Measurements from ENCODE around the gene LNPK. TPM values are rescaled to one million over a fixed set of nuclear protein-coding genes. Genes with fewer than 3 reads are reported as not detected.
"Not testable (repeated sequence)": the region's sequence is repeated elsewhere in the genome, so short reads cannot be mapped to it uniquely, and the experiment has no call there.

The LNPK gene, protein sequence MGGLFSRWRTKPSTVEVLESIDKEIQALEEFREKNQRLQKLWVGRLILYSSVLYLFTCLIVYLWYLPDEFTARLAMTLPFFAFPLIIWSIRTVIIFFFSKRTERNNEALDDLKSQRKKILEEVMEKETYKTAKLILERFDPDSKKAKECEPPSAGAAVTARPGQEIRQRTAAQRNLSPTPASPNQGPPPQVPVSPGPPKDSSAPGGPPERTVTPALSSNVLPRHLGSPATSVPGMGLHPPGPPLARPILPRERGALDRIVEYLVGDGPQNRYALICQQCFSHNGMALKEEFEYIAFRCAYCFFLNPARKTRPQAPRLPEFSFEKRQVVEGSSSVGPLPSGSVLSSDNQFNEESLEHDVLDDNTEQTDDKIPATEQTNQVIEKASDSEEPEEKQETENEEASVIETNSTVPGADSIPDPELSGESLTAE
- 5.7 and 12.4 TPM in 2 replicates for total RNA-seq

DNA sequence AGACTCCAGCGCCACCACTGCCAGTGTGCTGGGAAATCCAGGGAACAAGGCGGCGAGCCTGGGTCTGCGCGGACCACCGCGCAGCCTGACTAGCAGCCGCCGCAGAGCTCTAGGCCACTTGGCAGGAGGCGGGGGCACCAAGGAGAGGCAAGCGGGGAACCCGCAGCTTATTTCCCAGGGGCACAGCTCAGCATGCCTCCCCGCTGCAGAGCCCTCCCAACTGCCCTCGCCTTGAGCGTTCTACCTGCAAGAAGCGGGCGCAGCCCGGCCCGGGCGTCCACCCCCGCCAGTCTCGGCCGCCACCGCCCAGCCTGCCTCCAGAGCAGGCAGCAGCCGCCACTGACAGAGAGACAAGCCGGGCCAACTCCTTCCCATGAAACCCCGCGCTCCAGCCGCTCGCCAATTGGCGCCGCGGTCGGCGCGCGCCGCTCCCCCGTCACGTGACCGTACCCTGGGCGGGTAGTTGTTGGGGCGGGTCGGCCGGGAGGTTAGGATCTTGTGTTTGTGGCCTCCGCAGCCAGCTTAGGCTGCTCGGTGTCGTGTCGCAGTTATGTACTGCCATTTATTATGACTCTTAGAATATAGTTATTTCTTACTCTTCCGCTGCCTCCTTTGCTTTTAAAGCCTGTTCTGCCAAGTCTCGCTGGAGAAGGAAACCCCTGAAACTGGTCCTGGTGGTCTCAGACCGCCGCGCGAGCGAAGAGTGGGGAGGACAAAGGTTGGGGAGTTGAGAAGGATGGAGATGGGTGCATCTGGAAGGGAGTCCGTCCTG, at the start of gene LNPK:
TSS of gene LNPK (minus strand) at position 352 of the 772 bp plus-strand sequence. CDS start 6,683 bp downstream, outside the sequence.
- DNase-seq (ENCODE audit: low read depth, low spot score) = peak; percentile 57

DNA sequence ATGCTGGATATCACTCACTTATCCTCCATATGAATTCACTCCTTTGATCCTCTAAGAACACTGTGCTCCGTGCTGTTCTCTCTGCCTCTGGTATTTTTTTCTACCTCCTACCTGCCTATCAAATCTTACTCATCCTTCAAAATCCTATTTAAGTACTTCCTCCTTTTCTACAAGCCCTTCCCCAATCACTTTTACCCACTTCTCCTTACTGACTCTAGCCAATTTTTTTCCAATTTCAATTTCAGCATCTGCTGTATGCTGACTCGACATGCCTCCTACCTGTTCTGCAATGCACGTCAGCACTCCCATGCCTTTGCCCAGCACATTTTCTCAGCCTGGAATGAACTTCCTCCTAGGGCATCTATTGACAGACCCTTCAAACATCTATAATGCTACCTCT, 37.3 kb upstream of the LNPK start:
- no peak for DNase-seq (ENCODE audit: low read depth, low spot score)

DNA sequence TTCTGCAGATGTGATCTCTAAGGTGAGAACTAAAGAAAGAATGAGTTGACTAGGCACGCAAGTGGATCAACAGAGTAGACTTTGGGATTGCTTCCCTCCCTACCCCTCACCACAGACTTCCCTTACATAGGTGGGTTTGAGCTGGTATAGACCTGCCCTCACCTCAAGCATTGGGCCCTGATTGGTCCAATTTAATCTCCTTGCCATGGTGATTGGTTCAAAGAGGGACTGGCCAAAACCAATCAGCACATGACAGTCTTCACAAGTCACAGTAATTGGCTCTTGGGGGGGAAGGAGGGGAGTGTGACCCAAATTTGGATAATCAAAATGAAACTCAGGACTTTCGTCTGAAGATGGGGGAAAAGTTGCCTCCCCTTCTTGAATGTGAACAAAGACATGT, 36.6 kb upstream of the LNPK start:
- DNase-seq (ENCODE audit: low read depth, low spot score) = no peak

DNA sequence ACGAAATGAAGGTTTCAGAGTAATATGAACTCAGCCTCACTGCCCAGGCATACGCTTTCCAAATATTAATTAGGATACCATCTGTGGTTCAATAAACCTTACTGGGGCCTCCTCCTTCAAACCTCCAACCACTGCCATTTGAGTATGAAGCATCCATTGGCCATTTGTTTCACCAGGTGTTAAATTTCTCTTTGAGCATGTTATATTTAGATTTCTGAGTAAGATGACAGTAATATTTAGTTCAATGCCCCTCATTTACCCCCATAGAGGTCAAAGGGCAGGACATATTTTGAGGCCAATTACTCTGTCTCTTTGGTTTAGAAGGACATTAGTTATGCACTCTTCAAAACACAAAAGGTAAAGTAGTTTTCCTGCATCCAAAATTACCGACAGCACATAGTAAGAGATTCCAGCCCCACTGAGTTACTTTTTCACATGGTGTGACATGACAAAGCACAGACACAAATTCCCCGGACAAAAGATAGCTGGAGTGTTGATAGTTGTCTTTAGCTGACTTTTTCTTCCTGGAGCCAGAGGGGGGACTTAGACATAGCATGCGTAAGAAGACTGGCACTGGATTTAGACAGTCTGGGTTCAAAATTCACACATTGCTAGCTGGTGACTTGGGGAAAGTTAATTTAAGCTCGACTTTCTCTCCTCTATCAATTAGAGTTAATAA, 33.1 kb upstream of the LNPK start:
- DNase-seq (ENCODE audit: low read depth, low spot score) = no peak

DNA sequence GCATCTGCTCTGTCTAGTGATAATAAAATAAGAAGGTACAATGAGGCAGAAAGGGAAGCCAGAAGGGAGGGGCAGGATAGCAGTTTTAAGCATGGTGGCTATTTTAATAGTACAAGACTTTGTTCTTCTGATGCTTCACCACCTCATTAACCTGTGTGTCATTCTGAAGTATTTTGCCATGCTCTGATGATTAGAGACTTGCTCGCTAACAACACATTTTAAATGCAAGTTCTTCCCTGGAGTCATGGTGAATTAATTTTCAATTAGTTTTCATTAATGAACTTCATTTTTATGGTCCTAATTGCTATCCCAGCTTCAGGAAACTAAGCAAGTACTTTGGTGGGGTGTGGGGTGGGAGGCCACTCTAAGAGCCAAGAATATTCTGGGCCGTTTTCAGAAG, 25.7 kb upstream of the LNPK start:
- DNase-seq (ENCODE audit: low read depth, low spot score) = no peak

DNA sequence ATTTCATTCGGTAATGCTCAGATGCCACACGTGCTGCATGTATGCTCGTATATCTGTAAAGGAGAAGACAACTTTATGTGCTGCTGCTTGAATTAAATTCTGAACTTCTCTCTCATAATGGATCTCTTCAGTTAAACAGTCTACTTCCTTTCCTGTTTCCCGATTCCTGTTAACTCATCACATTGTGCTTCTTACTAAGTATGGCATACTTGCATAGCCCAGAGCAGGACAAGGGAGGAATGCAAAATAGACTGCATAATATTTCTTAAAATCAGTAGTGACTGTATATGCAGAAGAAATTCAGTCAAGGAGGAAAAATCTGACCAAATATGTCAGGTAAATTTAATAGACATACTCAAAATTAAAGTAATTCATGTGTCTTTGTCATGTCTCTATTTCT, 23.9 kb upstream of the LNPK start:
- DNase-seq (ENCODE audit: low read depth, low spot score) = no peak

DNA sequence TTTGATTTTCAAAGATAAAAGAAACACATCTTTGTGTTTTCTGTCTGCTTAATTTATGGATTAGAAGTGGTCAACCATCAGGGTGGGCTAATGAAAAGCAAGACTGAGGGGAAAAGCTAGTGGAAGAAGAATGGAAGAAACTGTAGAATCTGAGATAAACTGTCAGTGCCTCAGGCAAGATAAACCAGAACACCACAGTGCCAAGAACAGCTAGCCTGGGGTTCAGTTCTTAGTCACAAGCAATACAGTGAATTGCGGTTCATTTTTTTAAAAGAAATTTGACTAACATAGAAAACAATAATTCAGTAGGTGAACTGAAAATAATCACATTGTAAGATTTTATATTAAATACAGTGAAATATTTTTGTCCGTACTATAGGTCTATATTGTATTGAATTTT, 22.0 kb upstream of the LNPK start:
- DNase-seq (ENCODE audit: low read depth, low spot score) = no peak

DNA sequence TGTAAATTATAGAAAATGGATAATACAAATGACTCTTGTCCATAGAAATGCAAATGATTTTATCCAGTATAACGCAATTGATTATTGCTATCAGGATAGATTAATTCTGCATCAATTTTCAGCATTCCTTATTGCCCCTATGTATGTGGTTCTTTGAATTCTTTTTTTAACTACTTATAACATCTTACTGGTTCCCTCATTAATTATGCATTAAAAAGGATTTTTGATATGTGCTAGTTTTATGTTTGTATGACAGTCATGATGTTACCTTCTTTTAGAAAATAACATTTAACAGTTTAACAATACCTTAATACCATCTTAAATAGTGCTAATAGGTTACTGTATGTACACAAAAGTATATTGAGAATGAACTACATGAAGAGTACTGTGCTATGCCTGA, 20.0 kb upstream of the LNPK start:
- no peak for DNase-seq (ENCODE audit: low read depth, low spot score)

DNA sequence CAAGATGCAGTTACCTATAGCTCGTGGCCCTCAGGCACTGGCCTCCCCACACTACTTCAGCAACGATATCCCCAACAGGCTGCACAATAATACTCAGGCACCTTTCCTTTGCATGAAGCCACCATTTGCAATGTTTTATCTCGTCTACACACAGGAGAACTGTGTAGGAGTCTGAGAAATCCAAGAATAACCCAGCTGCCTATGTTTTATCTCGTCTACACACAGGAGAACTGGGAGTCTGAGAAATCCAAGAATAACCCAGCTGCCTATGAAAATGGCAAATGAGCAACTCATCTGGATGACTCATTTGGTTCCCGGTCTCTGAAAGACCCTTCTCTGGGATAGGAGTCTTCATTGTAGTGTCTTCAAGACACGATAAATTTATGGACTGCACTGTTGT, 18.3 kb upstream of the LNPK start:
- no peak for DNase-seq (ENCODE audit: low read depth, low spot score)

DNA sequence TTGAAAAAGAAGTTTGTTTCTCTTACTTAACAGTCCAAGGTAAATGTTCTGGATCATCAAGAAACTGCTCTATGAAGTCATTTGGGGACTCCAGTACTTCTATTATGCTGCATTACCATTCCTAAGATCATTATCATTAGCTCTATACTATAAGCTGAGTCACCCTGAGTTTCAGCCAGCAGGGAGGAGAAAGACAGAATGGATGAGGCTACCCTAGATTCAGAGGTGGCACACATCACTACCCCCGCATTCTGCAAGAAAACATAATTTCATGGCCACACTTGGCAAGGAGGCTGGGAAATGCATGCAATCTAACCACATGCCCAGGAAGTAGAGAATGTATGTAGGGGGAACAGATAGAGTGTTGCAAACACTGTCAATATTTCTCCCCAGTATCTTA, 16.6 kb upstream of the LNPK start:
- DNase-seq (ENCODE audit: low read depth, low spot score) = no peak

DNA sequence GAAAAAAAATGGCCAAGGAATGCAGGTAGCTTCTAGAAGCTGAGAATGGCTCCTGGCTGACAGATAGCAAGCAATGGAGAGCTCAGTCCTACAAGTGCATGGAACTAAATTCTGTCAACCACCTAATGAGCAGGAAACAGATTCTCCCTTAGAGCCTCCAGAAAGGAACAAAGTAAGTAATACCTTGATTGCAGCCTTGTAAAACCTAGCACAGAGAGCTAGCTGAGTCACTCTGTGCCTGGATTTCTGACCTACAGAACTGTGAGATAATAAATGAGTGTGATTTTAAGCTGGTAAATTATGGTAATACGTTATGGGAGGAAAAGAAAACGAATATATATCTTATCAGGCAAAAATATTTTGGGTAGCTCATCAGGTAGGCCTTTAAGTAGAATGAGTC, 7.4 kb upstream of the LNPK start:
- no peak for DNase-seq (ENCODE audit: low read depth, low spot score)

DNA sequence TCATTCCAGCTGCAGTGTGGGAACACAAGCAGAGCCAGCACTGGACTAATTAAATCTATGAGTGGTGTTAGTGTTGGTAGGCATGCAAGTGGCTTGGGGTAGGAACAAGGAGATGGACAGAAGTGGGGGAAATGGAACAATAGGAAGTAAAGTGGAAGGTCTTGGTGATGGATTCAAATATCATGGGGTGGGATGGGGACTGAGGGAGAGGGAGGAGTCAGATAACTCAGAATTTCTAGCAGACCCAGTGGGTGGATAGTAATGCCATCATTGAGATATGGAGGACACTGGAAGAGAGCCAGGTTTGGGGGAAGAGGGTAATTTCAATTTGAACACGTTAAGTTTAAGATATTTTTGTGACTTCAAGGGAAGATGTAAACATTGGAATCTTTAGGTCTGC, 2.9 kb upstream of the LNPK start:
- DNase-seq (ENCODE audit: low read depth, low spot score) = no peak

DNA sequence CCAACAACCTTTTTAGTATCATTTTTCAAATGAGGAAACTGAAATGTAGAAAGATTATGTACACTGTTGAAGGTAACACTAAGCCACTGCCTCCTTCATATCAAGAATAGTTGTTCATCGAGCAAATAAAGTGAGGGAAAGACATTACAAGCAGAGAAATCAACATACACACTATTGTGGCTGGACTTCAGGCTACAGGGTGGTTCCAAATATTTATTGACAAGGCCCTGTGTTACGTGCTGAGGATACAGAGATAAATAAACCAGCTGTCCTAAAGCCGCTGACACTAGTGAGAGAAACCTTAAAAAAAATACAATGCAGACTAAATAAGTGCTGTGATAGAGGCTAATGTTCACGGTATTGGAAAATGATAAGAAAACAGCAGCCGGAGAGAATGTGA, 1.9 kb upstream of the LNPK start:
- no peak for DNase-seq (ENCODE audit: low read depth, low spot score)

DNA sequence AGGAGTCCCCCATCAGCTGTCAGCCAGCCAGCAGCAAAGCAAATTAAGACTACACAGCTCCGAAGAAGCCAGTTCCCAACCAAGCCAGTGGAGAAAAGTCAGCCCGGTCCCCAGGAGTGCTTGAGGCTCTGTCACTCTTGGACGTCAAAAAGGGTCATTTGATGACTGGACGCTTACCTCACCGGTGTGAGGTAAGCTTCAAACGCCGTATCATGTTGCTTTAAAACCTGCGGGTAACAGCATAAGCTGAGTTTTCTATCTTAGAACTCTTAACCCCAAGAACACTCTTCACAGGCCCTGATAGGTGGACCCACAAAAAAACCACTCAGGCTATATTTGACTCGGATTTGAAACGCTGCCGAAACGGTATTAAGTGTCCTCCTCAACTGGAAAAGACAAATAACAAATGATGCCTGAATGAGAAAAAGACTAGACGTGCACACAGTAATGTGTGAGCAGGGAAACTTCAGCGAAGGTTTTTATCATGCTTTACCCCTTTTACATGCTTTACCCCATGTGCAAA, 682 bp upstream of the LNPK start:
- DNase-seq (ENCODE audit: low read depth, low spot score) = no peak

DNA sequence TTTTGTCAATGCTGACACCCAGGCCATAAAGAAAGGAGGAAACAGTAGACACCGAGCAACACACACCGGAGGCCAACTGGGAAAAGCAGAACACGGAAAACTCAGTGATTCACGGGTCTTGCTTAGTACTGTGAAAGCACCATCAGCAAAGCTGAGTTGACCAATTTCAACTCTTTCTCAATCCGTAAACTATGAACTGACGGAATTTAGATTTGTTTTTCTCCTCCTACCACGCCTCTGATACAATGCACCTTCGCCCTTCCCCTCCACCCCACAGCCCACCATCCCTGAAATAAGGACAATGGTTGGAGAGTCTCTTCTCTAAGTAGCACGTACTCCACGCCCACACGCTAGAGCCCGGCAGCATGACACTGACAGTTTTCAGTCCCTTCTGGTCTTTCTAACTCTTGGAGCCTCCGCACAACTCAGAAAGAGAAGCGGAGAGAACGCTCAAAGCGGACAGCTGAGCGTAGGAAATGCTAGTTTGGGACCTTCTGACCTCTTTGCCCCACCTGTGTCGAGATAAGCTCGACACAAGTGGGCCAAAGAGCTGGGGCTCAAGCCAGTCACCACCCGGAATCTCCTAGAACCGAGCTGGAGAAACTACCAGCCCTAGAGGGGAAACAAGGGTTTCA, 669 bp downstream of the LNPK start:
- DNase-seq (ENCODE audit: low read depth, low spot score) = no peak

DNA sequence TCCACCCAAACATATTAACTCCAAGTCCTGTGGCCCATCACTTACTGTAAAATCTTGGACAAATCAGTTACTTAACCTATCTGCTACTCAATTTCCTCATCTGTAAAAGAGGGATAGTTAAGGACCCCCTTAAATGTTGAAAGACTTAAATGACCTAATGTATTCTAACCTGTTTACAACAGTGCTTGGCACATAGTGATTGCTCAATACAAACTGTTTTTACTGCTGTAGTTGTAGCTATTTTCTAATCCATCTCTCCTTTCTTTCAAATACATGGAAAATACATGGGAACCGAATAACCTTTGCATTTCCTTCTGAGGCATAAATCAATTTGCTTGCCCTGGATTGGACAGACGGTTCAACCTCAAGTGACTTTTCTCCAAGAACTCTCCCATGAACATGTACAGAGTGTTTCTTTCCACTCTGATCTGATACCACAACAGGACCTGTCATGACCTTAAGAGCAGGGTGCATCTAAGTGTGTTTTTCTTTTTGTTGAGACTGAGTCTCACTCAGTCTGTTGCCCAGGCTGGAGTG, 2.7 kb downstream of the LNPK start:
- DNase-seq (ENCODE audit: low read depth, low spot score) = no peak

DNA sequence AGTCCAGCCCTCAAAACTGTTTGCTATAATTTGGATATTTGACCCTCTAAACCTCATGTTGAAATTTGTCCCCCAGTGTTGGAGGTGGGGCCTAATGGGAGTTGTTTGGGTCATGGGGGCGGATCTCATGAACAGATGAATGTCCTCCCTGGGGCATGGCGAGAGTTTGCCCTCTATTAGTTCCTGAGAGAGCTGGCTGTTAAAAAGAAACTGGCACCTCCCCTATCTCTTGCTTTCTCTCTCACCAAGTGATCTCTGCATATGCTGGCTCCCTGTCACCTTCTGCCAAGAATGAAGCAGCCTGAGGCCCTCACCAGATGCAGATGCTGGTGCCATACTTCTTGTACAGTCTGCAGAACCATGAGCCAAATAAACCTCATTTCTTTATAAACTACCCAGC, 12.0 kb downstream of the LNPK start:
- DNase-seq (ENCODE audit: low read depth, low spot score) = no peak

DNA sequence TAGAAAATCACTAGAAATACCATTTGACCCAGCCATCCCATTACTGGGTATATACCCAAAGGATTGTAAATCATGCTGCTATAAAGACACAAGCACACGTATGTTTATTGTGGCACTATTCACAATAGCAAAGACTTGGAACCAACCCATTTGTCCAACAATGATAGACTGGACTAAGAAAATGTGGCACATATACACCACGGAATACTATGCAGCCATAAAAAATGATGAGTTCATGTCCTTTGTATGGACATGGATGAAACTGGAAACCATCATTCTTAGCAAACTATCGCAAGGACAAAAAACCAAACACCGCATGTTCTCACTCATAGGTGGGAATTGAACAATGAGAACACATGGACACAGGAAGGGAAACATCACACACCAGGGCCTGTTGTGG, 14.9 kb downstream of the LNPK start:
- not testable (repeated sequence) for DNase-seq (ENCODE audit: low read depth, low spot score)

DNA sequence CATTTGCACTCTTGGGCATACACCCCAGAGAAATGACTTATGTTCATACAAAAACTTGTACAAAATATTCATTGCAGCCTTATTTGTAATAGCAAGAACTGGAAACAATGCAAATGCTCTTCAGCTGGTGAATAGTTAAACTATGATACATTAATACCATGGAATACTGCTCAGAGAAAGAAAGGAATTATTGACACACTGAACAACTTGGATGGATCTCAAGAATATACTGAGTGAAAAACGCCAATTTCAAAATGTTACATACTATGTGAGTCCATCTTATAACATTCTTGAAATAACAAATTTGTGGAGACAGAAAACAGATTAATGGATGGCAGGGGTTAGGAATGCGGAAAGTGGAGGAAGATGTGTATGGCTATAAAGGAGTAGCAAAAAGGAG, 17.2 kb downstream of the LNPK start:
- no peak for DNase-seq (ENCODE audit: low read depth, low spot score)

DNA sequence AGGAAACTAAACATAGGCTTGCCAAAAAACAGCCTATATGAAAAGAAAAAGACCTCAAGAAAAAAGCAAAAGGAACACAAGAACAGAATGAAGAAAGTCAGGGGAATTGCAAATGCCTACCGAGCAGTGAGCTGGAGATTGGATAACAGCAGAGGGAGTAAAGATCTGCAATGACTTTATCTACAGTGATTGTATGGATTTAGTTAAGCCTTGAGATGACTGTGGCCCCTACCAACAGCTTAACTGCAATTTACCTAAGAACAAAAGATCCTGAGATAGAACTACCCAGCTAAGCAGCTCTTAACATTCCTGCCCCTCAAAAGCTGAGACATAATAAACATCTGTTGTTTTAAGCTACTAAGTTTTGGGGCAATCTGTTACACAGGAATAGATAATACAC, 20.5 kb downstream of the LNPK start:
- DNase-seq (ENCODE audit: low read depth, low spot score) = no peak
